IPS-11a (cell line): ENCODE data around the gene ATG3.
"Not testable (repeated sequence)": the region's sequence is repeated elsewhere in the genome, so short reads cannot be mapped to it uniquely, and the experiment has no call there.

Experiments used
- H3K4me3 ChIP-seq: one replicate; pipeline ENCODE4 v1.5.1; 2013; ENCODE audit warnings: low read depth, low read length, control low read depth

Gene ATG3

DNA sequence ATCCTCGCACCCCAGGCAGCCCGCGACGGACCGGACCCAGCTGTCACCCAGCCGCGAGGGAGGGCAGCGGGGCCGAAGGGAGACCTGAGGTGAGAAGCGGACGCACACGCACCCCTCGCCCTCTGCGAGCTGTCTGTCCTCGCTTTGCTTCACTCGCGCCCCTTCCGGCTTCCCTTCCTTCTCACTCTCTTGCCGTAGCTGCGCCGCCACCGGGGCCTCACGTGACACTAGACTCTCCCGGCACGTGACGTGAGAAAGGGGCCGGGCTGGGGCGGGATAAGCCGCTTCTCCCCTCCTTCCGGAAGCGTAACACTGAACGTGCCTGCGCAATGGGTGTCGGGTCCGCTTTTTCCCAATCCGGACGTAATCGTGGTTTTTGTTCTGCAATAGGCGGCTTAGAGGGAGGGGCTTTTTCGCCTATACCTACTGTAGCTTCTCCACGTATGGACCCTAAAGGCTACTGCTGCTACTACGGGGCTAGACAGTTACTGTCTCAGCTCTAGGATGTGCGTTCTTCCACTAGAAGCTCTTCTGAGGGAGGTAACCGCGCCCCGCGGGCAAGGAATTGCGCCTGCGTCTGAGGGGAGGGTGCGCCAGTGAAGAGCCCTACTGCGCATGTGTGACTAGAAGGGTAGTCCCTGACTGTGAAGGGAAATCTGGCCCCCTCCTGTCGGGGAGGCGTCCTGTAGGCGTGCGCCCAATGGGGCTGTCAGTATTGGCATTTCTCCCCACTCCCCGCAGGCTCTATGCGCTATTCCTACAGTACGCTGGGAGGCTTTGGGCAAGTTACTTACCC is at the start of gene ATG3, which contains the start of gene SLC35A5:
ATG3 (minus strand) TSS at position 229 of the 796 bp plus-strand sequence. CDS start 434 bp downstream, outside the sequence.
SLC35A5 (plus strand) TSS at position 312 of the 796 bp plus-strand sequence. CDS start 1,359 bp downstream, outside the sequence.
- H3K4me3 ChIP-seq: peak within 1 kb of the TSS; percentile 91

DNA sequence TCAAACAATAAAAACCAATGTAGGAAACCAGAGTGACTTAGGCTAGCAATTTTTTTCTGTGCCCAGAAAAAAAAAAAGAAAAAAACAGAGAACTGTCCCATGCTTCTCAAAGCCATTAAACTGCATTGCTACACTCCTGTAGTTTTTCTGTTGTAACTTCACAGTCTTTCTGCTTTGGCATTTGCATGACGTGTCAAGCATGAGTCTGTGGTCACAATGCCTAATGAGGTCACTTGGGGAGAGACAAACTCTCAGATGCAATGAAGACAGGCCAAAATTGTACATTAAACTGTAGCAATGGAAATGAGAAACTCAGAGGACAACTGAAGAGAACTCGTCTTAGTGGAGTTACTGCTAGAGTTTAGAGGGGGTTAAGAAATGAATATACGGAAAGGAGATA is 48.4 kb upstream of the ATG3 start:
- no peak overlapping the region for H3K4me3 ChIP-seq

DNA sequence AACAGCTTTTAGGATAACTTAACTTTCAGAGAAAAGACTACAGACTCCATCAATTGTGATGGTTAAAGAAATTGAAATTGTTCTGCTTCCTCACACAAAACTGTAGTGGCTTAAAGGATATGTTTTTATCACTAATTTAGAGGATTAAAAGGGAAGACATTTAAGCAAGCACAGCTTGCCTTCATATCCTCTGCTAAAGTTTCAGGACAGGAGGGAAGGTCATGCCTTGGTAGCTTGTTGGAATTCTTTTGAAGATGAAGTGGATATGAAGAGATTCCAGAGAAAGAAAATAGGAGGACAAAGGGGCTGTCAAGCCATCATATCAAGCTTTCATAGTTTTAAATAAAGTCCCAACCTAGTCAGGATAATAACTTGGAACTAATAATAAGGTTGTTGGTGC is 46.1 kb upstream of the ATG3 start:
- no peak overlapping the region for H3K4me3 ChIP-seq

DNA sequence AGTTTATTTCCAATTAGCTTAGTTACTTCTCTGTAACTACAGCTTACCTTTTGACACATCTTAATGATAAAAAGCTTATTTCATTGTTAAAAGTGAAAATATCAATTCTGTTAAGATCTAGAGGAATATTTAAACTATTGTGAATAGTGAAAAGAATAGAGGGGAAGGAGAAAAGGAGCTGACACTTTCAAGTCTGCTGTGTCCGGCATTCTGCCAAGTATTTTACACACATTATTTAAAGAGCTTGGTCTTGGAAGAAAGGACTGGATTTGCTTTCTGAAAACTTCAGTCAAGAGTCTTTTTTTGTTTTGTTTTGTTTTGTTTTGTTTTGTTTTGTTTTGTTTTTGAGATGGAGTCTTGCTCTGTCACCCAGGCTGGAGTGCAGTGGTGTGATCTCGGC is 44.3 kb upstream of the ATG3 start:
- no peak overlapping the region for H3K4me3 ChIP-seq

DNA sequence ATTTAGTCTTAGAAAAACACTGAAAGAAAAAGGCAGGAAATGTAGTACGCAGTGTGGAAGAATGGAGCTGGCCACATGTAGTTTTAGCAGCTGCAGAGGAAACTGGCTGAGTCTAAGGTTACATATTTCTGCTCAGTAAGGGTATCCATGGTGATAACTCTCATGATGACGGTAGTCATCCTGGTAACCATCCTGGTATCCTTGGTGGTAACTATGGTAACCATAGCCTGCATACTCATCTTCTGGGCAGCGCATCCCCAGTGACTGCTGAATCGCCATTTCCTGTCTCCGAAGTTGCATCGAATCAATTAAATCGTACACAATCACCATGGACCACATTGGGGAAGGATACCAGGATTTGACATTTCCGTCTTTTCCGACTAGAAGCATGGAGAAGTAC is 43.5 kb upstream of the ATG3 start:
- H3K4me3 ChIP-seq: no peak overlapping the region

DNA sequence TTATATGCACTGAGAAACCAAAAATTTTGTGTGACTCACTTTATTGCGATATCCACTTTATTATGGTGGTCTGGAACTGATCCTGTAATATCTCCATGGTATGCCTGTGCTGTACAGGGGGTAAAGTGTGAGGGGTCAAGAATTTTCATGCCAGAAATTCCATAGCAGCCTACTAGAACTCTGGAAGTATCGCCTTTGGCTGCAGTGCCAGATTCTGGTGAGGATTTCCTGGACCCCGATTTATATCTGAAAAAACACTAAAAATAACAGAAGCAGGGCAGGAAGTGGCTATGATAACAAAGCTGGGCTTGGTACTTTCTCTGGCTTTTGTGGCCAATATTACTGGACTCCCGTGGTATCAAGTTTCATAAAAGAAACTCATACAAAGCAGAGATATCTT is 42.8 kb upstream of the ATG3 start:
- no peak overlapping the region for H3K4me3 ChIP-seq

DNA sequence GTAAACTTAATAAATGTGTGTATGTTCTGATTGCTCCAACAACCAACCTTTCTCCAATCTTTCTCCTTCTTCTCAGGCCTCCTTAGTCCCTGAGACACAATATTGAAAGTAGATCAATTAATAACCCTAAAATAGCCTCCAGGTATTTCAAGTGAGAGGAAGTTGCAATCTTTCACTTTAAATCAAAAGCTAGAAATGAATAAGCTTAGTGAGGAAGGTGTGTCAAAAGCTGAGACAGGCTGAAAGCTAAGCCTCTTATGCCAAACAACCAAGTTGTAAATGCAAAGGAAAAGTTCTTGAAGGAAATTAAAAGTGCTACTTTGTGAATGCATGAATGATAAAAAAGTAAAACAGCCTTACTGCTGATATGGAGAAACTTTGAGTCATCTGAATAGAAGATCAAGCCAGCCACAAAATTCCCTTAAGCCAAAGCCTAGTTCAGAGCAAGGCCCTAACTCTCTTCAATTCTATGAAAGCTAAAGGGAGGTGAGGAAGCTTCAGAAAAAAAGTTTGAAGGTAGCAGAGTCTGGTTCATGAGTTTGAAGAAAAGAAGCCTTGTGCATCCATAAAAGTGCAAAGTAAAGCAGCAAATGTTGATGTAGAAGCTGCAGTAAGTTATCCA is 40.6 kb upstream of the ATG3 start:
- H3K4me3 ChIP-seq: no peak overlapping the region

DNA sequence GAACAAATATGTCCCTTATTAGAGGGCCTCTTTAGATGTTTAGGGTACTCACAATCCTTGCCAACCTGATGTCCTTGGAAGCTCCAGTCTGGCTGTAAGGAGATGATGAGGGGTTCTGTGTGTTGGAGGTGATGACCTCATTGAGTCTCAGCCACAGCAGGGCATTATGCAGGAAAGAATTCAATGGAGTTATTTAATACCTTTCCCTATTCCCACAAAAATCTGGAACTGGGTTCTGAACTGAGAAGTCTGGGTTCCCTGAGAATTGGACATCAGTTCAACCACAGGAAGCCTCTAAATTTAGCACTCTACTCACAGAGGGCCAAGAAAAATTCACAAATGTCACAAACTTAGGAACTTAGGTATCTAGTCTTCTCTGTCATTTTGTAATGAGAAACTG is 37.0 kb upstream of the ATG3 start:
- no peak overlapping the region for H3K4me3 ChIP-seq

DNA sequence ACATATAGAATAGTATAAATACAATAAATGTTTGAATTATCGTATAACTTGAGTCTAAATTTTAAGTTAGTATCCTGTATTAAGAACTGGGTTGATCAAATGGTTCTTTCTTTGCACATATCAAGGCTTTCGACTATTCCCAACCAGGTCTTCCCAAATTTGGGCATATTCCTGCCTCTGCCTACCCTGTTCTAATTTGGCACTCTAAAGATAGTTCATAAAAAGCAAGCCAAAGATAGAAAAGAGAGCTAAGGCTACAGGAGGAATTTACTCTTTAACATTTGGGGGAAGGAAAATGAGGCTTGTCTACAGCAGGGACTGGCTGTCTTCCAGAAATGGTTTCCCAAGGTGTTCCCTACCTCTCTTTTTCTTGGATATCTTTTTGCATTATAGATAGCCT is 36.2 kb upstream of the ATG3 start:
- H3K4me3 ChIP-seq: no peak overlapping the region

DNA sequence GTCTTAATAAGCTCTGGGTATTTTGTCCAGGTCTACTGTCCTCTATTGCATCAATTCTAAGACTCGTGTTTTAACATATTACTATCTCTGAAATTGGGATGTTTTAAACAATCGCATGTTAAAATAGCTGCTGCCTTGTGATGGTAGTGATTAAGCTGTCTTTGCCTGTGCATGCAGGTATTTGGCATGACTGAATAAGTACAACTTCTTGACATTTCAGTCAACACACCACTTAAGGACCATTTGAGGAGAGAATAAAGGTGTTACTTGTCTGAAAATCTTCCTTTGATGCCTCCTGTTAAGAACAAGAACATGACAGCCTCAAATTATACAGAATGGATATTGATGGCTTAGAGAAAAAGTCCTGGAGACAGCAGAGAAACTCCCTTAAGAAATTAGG is 33.1 kb upstream of the ATG3 start:
- H3K4me3 ChIP-seq: no peak overlapping the region

DNA sequence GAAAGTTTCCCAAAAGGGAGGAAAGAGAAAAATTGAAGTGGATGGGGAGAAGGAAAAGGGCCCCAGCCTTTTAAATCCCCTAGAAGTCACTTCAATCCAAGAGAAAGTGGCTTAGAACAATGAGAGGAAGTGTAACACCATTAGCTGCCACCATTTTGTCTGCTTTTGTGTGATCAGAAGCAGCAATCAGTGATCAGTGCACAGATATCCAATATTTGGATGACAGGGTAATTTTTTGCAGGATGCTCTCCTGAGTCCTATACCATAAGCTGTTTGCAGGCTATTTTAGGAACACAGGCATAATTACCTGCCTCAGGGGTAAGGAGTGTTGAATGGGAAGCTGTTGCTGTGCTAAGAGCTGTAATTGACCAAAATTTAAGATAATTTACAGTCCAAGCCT is 31.5 kb upstream of the ATG3 start:
- no peak overlapping the region for H3K4me3 ChIP-seq

DNA sequence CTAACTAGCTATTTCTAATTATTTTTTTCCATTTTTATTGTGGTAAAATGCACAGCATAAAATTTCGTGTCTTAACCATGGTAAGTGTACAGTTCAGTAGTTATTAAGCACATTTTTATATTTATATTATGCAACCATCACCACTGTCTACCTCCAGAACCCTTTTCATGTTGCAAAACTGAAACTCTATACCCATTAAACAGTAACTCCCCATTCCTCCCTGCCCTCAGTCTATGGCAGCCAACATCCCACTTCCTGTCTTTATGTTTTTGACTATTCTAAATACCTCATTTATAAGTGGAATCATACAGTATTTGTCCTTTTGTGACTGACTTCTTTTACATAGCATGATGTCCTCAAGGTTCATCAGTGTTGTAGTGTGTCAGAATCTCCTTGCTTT is 25.6 kb upstream of the ATG3 start:
- H3K4me3 ChIP-seq: no peak overlapping the region

DNA sequence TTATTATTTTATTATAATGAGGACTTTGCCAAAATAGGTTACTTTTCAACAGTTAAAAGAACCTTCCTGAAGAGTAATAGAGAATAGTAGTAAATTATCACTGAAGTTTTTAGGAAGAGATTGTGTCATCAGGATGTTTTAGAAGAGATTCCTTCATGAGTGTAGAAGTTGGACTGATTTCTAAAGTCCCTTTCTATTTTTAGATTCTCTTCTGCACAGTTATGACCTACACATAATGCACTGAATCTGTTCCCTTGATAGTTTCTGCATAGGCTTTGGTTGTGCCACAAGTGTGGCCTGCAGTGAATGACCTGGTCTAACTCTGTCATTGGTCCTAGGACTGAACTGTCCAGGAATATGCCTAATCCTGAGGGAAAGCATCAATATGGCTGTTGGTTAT is 24.0 kb upstream of the ATG3 start:
- no peak overlapping the region for H3K4me3 ChIP-seq

DNA sequence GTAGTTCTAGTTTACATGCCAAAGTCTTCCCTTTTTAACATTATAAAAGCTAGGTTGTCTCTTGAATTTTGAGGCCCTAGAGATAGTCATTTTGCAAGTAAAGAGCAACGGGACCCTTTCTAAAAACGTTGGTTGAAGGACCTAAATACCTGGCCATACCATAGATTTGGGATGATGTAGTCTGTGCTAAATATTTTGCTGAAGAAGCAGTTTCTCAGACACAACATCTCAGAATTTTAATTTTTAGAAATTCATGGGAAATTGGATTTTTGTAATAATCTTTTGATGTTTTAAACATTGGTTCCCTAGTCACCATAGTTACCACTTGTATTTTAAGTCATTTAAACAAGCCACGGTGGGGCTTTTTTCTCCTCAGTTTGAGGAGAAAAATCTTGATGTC is 21.3 kb upstream of the ATG3 start:
- H3K4me3 ChIP-seq: no peak overlapping the region

DNA sequence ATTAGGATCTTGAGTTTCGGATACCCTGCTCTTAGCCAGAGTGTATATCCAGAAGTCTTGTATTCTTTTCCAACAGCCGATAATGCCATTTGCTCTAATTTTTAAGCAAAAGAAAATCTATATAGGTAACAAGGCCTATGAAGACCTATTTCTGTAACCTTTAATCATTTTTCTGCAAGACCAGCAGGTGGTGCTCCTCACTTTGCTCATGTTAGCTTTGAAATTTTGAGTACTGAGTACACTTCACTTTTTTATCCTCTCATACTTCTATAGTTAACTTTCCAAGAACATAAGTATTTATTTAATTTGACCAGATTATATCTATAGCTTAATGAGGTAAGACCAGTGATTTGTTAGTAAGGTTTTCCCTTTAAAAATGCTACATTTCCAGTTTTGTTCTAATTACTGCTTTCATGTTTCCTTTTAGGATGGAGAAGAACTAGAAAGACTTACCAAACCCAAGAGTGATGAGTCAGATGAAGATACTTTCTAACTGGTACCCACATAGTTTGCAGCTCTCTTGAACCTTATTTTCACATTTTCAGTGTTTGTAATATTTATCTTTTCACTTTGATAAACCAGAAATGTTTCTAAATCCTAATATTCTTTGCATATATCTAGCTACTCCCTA is 20.6 kb upstream of the ATG3 start:
- H3K4me3 ChIP-seq: no peak overlapping the region

DNA sequence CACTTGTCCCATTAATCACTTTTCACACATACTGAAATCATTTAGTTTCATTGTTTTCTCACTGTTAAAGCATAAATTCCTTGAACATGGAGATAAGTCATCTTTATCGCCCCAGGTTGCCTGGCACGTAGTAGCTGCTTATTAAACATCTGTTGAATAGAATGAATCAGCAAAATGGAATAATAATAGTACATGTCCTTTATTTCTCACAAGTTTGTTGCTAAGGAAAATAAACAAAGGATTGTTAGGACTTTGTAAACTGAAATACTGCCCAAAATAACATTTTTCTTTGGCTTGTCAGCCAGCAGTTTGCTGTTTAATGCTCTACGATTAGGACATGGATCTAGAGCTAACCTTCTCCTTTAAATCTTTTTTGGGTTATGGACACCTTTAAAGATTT is 17.9 kb upstream of the ATG3 start:
- H3K4me3 ChIP-seq: no peak overlapping the region

DNA sequence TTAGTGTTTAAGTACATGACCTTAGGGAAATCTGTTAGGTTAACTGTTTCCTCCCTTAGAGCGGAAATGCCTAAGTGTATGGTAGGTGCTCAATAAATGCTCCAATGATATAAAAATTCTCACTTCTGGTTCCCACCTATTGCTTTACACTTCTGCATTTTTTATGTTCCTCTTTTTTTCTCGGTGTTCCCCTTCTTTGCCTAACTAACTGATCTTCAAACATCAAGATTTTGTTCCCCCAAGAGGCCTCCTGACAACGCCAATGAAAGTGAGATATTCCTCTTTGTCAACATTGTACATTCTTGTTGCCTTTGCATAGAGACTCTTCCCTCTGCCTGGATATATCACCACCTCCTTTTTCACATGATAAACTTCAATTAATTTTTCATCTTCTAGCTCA is 17.5 kb upstream of the ATG3 start:
- no peak overlapping the region for H3K4me3 ChIP-seq

DNA sequence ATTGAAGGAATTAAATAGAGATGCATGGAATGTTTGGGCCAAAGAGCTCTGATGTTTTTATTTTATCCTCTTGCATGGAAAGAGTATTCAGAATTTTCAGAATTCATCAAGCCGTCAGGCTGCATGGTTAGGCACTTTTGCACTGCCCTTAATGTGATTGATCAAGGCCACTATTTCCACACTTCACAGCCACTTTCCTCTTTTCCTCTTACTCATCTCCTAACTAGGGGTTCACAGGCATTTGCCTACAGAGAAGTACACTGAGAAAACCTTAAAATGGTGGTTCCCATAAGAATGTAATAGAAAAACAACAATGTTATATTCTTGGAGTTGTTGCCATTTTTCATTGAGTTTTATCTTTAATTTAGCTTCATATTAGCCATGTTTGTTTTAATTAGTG is 10.9 kb upstream of the ATG3 start:
- H3K4me3 ChIP-seq: no peak overlapping the region

DNA sequence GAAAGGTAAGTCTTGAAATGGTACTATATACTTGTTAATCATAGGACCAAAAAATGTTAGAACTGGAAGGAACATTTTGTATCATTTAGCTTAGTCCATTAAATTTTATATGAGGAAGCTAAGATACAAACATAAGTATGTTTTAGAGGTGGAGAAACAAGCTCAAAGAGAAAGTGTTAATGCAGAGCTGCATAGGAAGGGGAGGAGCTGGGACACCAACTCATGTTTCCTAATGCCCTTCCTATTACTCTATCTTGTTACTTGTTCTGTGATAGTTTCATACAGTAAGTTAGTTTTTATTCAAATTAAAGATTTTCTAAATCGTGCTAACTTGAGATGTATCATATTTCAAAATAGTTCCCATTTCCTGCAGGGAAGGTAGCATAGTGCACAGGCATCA is 7.5 kb upstream of the ATG3 start:
- H3K4me3 ChIP-seq: no peak overlapping the region

DNA sequence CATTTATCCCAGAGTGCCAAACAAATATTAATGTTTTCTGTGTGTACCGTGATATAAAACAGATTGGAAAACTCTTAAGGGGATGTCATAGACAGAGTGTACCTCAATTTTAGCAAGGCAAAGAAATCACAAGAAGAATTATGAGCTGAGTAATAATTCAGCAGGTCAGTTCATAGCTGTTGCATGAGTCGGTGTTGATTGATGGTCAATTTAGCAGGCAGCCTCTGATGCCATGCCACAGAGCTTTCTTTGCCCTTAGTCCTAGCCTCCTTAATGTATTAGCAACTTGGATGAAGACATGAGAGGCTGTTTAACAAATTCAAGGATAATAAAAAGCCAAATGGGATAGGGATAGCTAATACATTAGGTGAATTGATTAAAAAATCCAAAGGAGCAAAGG is 6.9 kb upstream of the ATG3 start:
- no peak overlapping the region for H3K4me3 ChIP-seq

DNA sequence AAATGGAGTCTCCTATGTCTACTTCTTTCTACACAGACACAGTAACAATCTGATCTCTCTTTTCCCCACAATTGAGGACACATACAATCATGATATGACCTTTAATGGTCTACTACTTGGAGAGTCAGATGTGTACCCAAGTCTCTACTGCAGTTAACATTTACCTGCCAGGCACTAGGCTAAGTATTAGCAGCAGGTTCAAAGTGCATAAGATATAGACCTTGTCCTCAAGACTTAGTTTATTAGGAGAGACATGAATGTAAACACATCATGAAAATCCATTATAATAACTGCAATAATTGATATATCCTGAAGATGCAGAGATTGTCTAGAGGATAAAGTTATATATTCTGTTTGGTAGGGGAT is 3.2 kb upstream of the ATG3 start:
- no peak overlapping the region for H3K4me3 ChIP-seq

DNA sequence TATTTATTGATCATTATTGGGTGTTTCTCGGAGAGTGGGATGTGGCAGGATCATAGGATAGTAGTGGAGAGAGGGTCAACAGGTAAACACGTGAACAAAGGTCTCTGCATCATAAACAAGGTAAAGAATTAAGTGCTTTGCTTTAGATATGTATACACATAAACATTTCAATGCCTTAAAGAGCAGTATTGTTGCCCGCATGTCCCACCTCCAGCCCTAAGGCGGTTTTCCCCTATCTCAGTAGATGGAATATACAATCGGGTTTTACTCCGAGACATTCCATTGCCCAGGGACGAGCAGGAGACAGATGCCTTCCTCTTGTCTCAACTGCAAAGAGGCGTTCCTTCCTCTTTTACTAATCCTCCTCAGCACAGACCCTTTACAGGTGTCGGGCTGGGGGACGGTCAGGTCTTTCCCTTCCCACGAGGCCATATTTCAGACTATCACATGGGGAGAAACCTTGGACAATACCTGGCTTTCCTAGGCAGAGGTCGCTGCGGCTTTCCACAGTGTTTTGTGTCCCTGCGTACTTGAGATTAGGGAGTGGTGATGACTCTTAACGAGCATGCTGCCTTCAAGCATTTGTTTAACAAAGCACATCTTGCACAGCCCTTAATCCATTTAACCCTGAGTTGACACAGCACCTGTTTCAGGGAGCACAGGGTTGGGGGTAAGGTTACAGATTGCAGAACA is 2.6 kb upstream of the ATG3 start:
- H3K4me3 ChIP-seq: not testable (repeated sequence)
